Measurements from ENCODE around the gene BCAS3.
A peak's percentile ranks its signal among the peaks of the same experiment; 100 is the strongest.

Gene BCAS3

GRCh38 chr17:61396586-61397085 is 719.0 kb downstream of the BCAS3 start:
- Histone ChIP-seq H3K27ac (no peak overlapping the region), H3K4me1 (ENCODE audit: low read depth, poor library complexity, severe bottlenecking) (peaks cover 12% of the 10 kb centered on the region), H3K4me3 (IDR thresholded peaks at IDR 0.05; ENCODE audit: insufficient read depth, low read depth, low read length) (no peak overlapping the region), H4K20me1 (ENCODE audit: insufficient read depth) (no peaks in the 10 kb centered on the region), H3K79me2 (ENCODE audit: insufficient read depth, low read depth) (no peaks in the 10 kb centered on the region), H3K36me3 (ENCODE audit: insufficient read depth) (no peaks in the 10 kb centered on the region), H3K27me3 (ENCODE audit: insufficient read depth, low read depth) (no peaks in the 10 kb centered on the region), H3K9ac (no peak overlapping the region), H2AFZ (ENCODE audit: low read depth) (no peak overlapping the region), H3K4me2 (no peak overlapping the region)
- TF ChIP-seq, protein P1, sequence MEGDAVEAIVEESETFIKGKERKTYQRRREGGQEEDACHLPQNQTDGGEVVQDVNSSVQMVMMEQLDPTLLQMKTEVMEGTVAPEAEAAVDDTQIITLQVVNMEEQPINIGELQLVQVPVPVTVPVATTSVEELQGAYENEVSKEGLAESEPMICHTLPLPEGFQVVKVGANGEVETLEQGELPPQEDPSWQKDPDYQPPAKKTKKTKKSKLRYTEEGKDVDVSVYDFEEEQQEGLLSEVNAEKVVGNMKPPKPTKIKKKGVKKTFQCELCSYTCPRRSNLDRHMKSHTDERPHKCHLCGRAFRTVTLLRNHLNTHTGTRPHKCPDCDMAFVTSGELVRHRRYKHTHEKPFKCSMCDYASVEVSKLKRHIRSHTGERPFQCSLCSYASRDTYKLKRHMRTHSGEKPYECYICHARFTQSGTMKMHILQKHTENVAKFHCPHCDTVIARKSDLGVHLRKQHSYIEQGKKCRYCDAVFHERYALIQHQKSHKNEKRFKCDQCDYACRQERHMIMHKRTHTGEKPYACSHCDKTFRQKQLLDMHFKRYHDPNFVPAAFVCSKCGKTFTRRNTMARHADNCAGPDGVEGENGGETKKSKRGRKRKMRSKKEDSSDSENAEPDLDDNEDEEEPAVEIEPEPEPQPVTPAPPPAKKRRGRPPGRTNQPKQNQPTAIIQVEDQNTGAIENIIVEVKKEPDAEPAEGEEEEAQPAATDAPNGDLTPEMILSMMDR (conservative IDR thresholded peaks at IDR 0.05; ENCODE audit: low read depth, low read length) = no peak

- no peak overlapping the region for H3K4me2 ChIP-seq
- no peaks in the 10 kb centered on the region for H3K27me3 ChIP-seq (ENCODE audit: insufficient read depth, low read depth)
These were observed 719.6 kb downstream of the BCAS3 start for GRCh38 chr17:61397086-61397842.

GRCh38 chr17:61398721-61399130 is 721.1 kb downstream of the BCAS3 start:
- Histone ChIP-seq H3K27me3 (ENCODE audit: insufficient read depth, low read depth) (no peaks in the 10 kb centered on the region; the same call in 1 of the 2 replicates), H3K4me2 (peak overlapping the region; percentile 86), H3K4me3 (IDR thresholded peaks at IDR 0.05; ENCODE audit: insufficient read depth, low read depth, low read length) (no peak overlapping the region), H3K4me1 (ENCODE audit: low read depth, poor library complexity, severe bottlenecking) (peaks cover 12% of the 10 kb centered on the region), H3K36me3 (ENCODE audit: insufficient read depth) (no peaks in the 10 kb centered on the region), H3K9ac (peak overlapping the region; percentile 82), H3K27ac (peak overlapping the region; percentile 54), H4K20me1 (ENCODE audit: insufficient read depth) (no peaks in the 10 kb centered on the region), H3K79me2 (ENCODE audit: insufficient read depth, low read depth) (no peaks in the 10 kb centered on the region), H2AFZ (ENCODE audit: low read depth) (peak overlapping the region; percentile 82)
- TF ChIP-seq, protein P1 (conservative IDR thresholded peaks at IDR 0.05; ENCODE audit: low read depth, low read length) = no peak

More at GRCh38 chr17:61397086-61397842, 719.6 kb downstream of the BCAS3 start:
- no peaks in the 10 kb centered on the region for H4K20me1 ChIP-seq (ENCODE audit: insufficient read depth)
- H3K4me1 ChIP-seq (ENCODE audit: low read depth, poor library complexity, severe bottlenecking) = peaks cover 12% of the 10 kb centered on the region
- no peak overlapping the region for H3K27ac ChIP-seq
- H3K4me3 ChIP-seq (IDR thresholded peaks at IDR 0.05; ENCODE audit: insufficient read depth, low read depth, low read length) = no peak overlapping the region
- TF ChIP-seq, protein P1 (conservative IDR thresholded peaks at IDR 0.05; ENCODE audit: low read depth, low read length) = no peak
- H2AFZ ChIP-seq (ENCODE audit: low read depth) = no peak overlapping the region
- H3K9ac ChIP-seq = no peak overlapping the region
- no peaks in the 10 kb centered on the region for H3K36me3 ChIP-seq (ENCODE audit: insufficient read depth)
- H3K79me2 ChIP-seq (ENCODE audit: insufficient read depth, low read depth) = no peaks in the 10 kb centered on the region

DNA sequence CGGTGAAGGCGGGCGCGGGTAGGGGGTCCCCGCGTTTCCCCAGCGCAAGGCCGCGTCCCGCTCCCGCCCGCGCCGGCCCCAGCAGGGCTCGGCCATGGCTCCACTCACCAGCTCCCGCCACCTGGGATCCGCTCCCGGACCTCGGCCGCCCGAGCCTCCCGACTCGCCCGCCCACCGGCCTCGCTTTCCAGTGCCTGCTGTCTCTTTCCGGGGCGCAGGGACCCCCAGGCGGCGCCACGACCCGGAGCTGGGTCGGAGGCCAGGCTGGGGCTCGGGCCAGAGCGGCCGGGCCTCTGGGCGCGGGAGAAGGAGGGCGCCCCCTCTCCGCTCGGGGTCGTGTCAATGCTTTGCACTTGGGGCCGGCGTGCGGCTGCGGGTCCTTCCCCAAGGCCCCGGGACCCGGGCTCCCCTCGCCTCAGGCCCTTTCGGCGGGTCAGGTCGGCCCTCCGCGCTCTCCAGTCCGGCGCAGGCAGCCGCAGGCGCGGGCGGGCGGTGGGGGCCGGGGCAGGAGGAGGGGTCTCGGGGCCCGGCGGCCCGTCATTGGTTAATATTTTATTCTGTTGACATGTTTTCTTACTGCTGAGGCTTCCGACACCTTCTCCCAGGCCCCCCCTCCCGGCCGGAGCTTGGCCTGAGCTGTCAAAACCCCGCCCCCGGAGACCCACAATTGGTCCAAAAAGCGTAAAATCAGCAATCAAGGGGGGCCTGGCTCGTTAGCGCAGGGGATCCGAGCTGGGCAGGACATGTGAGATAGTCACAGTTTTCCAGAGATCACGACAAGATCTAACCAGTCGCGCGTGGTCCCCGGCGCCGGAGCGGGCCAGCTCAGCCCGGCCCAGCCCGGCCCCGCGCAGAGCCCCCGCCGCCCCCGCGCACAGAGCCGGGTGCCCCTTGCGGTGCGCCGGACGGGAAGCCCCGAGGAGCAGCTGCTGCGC is 721.7 kb downstream of the BCAS3 start, which contains the start of gene TBX2:
Gene TBX2 (plus strand): TSS at position 713 of the 935 bp plus-strand sequence. CDS start 334 bp downstream, outside the sequence.
- Histone ChIP-seq H3K79me2 (ENCODE audit: insufficient read depth, low read depth) (no peaks in the 10 kb centered on the region), H3K27me3 (ENCODE audit: insufficient read depth, low read depth) (no peaks in the 10 kb centered on the region; the same call in 1 of the 2 replicates), H3K36me3 (ENCODE audit: insufficient read depth) (no peaks in the 10 kb centered on the region), H3K4me1 (ENCODE audit: low read depth, poor library complexity, severe bottlenecking) (peaks cover 11% of the 10 kb centered on the region), H2AFZ (ENCODE audit: low read depth) (peak within 1 kb of the TSS; percentile 82), H3K9ac (peak within 1 kb of the TSS; percentile 82), H3K4me3 (IDR thresholded peaks at IDR 0.05; ENCODE audit: insufficient read depth, low read depth, low read length) (no peak within 1 kb of the TSS), H4K20me1 (ENCODE audit: insufficient read depth) (no peaks in the 10 kb centered on the region), H3K4me2 (peak within 1 kb of the TSS; percentile 86), H3K27ac (peak within 1 kb of the TSS; percentile 54)
- TF ChIP-seq, protein P1 (conservative IDR thresholded peaks at IDR 0.05; ENCODE audit: low read depth, low read length) = no peak

Measured in KMS-11 (cell line).